ENCODE data around the gene BCL2.
"Not testable (repeated sequence)": the region's sequence is repeated elsewhere in the genome, so short reads cannot be mapped to it uniquely, and the experiment has no call there.

BCL2 gene

GRCh38 chr18:63198098-63198760, 121.3 kb downstream of the BCL2 start:
- no peak for DNase-seq

- DNase-seq = no peak
Observed at GRCh38 chr18:63197246-63197869, 122.2 kb downstream of the BCL2 start.

GRCh38 chr18:63195326-63196159, 124.0 kb downstream of the BCL2 start:
- no peak for DNase-seq

- DNase-seq = no peak
Observed at GRCh38 chr18:63192885-63193349, 126.7 kb downstream of the BCL2 start.

GRCh38 chr18:63192126-63192884, 127.3 kb downstream of the BCL2 start:
- DNase-seq = no peak

GRCh38 chr18:63191413-63191812, 128.2 kb downstream of the BCL2 start:
- no peak for DNase-seq

GRCh38 chr18:63190838-63191237, 128.7 kb downstream of the BCL2 start:
- not testable (repeated sequence) for DNase-seq

- DNase-seq = no peak
Observed at GRCh38 chr18:63189817-63190216, 129.8 kb downstream of the BCL2 start.

GRCh38 chr18:63189041-63189440, 130.5 kb downstream of the BCL2 start:
- no peak for DNase-seq

- DNase-seq = no peak
Observed at GRCh38 chr18:63187791-63188460, 131.6 kb downstream of the BCL2 start.

- no peak for DNase-seq
Observed at GRCh38 chr18:63187223-63187574, 132.4 kb downstream of the BCL2 start.

- DNase-seq = no peak
Observed at GRCh38 chr18:63186520-63187222, 132.9 kb downstream of the BCL2 start.

GRCh38 chr18:63185984-63186383, 133.6 kb downstream of the BCL2 start:
- no peak for DNase-seq

GRCh38 chr18:63183952-63184770, 135.4 kb downstream of the BCL2 start:
- DNase-seq = no peak

- DNase-seq = no peak
Observed at GRCh38 chr18:63183378-63183777, 136.2 kb downstream of the BCL2 start.

GRCh38 chr18:63182861-63183260, 136.7 kb downstream of the BCL2 start:
- no peak for DNase-seq

- DNase-seq = no peak
Observed at GRCh38 chr18:63182310-63182772, 137.2 kb downstream of the BCL2 start.

- no peak for DNase-seq
Observed at GRCh38 chr18:63181706-63182309, 137.8 kb downstream of the BCL2 start.

GRCh38 chr18:63180971-63181376, 138.6 kb downstream of the BCL2 start:
- no peak for DNase-seq

- peak in 1 of 2 donors; percentile 20 for DNase-seq
Observed at GRCh38 chr18:63180321-63180720, 139.2 kb downstream of the BCL2 start.

Measured in hippocampal formation (tissue), 2 donors.